Endothelial cell of umbilical vein (primary cell): ENCODE results near the gene FRMPD1. TPM values are rescaled to one million over a fixed set of nuclear protein-coding genes. Genes with fewer than 3 reads are reported as not detected.

Experiments used
- BruUV-seq: library from RNA; stranded (reverse); fragments of 400-500 nt; replicated peaks from 2 replicates; lab custom pipeline; 2021; lab: Mats Ljungman, UMichigan
- CTCF ChIA-PET: fragments of 300-600, 350-600 bp; sonication (Branson Sonifier 250); formaldehyde crosslinking; loops from one replicate; lab custom pipeline; 2021; ENCODE audit warnings: antibody characterized with exemption, inconsistent platforms; lab: Charles Lee
- POLR2A ChIA-PET: fragments of 300-600, 350-600 bp; sonication (Branson Sonifier 250); formaldehyde crosslinking; loops from one replicate; lab custom pipeline; 2021; ENCODE audit warnings: antibody characterized with exemption, inconsistent platforms; lab: Charles Lee
- DNase-seq: peaks from one replicate; pipeline ENCODE4 v3.0.0-alpha.2; 2011; ENCODE audit warnings: low read depth, low spot score
- FAIRE-seq: peaks from 2 replicates; lab custom pipeline; 2011; peaks lifted over from hg19 to GRCh38; lab: Jason Lieb, UNC
- H2AFZ ChIP-seq: 2 replicates; pipeline ENCODE4 v1.6.0; 2012; ENCODE audit warnings: low read depth, low read length, control low read depth, inconsistent platforms
- H3K27ac ChIP-seq: 2 replicates; pipeline ENCODE4 v1.5.1; 2011; ENCODE audit warnings: low read depth, mild to moderate bottlenecking, control low read depth, low read length, moderate library complexity; ENCODE audit not compliant: insufficient read depth
- H3K27me3 ChIP-seq, 2 experiments: 2 replicates each; pipeline versions ENCODE4 v1.6.0 to v1.6.1; 2011; ENCODE audit warnings: low read length in 2 of 2, mixed read lengths in 1 of 2; ENCODE audit not compliant: control insufficient read depth in 2 of 2, insufficient read depth in 2 of 2
- H3K36me3 ChIP-seq, 2 experiments: 2 replicates in 1 of 2; 3 replicates in 1 of 2; pipeline ENCODE4 v1.5.1; 2011; ENCODE audit warnings: low read length in 2 of 2, mild to moderate bottlenecking in 1 of 2, moderate library complexity in 1 of 2; ENCODE audit not compliant: control insufficient read depth in 2 of 2, insufficient read depth in 2 of 2; ENCODE audit errors: extremely low read depth in 1 of 2
- H3K4me1 ChIP-seq: 3 replicates; pipeline ENCODE4 v1.5.1; 2011; ENCODE audit warnings: mild to moderate bottlenecking, low read length; ENCODE audit not compliant: control insufficient read depth, insufficient read depth; ENCODE audit errors: extremely low read depth
- H3K4me2 ChIP-seq: 2 replicates; pipeline ENCODE4 v1.6.1; 2011; ENCODE audit warnings: low read length, control low read depth, mixed read lengths; ENCODE audit not compliant: insufficient read depth
- H3K4me3 ChIP-seq, 3 experiments: fragments of 200-600 bp in 1 of 3; sonication (generic), shearing (Covaris generic) in 1 of 3; replicated peaks in 1 of 3; 2 replicates each; pipeline ENCODE4 v1.5.1; 2011 to 2016; ENCODE audit warnings: control low read depth in 3 of 3, low read length in 3 of 3, mild to moderate bottlenecking in 2 of 3, inconsistent platforms in 1 of 3, low read depth in 1 of 3, moderate library complexity in 1 of 3; ENCODE audit not compliant: insufficient read depth in 1 of 3
- H3K79me2 ChIP-seq: 2 replicates; pipeline ENCODE4 v1.6.0; 2012; ENCODE audit warnings: low read length, inconsistent platforms; ENCODE audit not compliant: control insufficient read depth, insufficient read depth
- H3K9ac ChIP-seq: replicated peaks from 2 replicates; pipeline ENCODE3; 2011; ENCODE audit warnings: low read length, control low read depth; ENCODE audit not compliant: insufficient read depth; ENCODE audit errors: extremely low read depth
- H3K9me1 ChIP-seq: replicated peaks from 3 replicates; pipeline ENCODE4 v1.6.0; 2011; ENCODE audit warnings: mild to moderate bottlenecking, low read length; ENCODE audit not compliant: control insufficient read depth, insufficient read depth; ENCODE audit errors: extremely low read depth
- H3K9me3 ChIP-seq: replicated peaks from 2 replicates; pipeline ENCODE4 v1.5.1; 2012; ENCODE audit warnings: low read length, inconsistent platforms; ENCODE audit not compliant: control insufficient read depth, insufficient read depth
- H4K20me1 ChIP-seq: replicated peaks from 2 replicates; pipeline ENCODE3; 2011; ENCODE audit warnings: mild to moderate bottlenecking, low read length; ENCODE audit not compliant: control insufficient read depth, insufficient read depth; ENCODE audit errors: extremely low read depth
- EZH2 ChIP-seq: IDR thresholded peaks from 2 replicates; pipeline ENCODE4 v1.6.1; 2012; ENCODE audit warnings: borderline replicate concordance, low read depth, mild to moderate bottlenecking, moderate library complexity, low read length, inconsistent platforms; ENCODE audit not compliant: severe bottlenecking
- FOS ChIP-seq: IDR thresholded peaks from 2 replicates; pipeline ENCODE4 v1.6.1; 2011; ENCODE audit warnings: mild to moderate bottlenecking, low read length, moderate library complexity, borderline replicate concordance; ENCODE audit not compliant: insufficient read depth
- JUN ChIP-seq: IDR thresholded peaks from 2 replicates; pipeline ENCODE4 v1.6.1; 2011; ENCODE audit warnings: borderline replicate concordance, low read depth; ENCODE audit not compliant: insufficient read length, insufficient read depth
- MYC ChIP-seq: IDR thresholded peaks from one replicate; pipeline ENCODE4 v1.6.1; 2011; ENCODE audit warnings: mild to moderate bottlenecking, low read depth, low read length
- dilution Hi-C: fragments of 300-500 bp; cut with MboI; formaldehyde crosslinking; loops from one replicate; pipeline ENCODE4 v1.15.0; 2019; ENCODE audit warnings: low sequenced_read_pairs; ENCODE audit not compliant: extremely low pct_ligation_motif_present
- intact Hi-C: fragments of 100-400 bp; cut with micrococcal nuclease; formaldehyde crosslinking; loops from one replicate; pipeline ENCODE4 v1.10.0; 2022
- polyA plus RNA-seq, 4 experiments: library from polyadenylated mRNA; depleted of rRNA in 3 of 4; stranded (reverse) in 3 of 4; unstranded in 1 of 4; fragments of >200 nt; gene quantifications; 2 replicates each; pipeline versions ENCODE4 v1.2.1 to v1.2.3, GENCODE V29; 2011 to 2012; ENCODE audit warnings: missing spikeins in 1 of 4
- total RNA-seq: library from RNA; stranded (reverse); gene quantifications from 2 replicates; pipeline ENCODE4 v1.2.3, GENCODE V29; 2021
- TF ChIP-seq, protein P1 (sequence below), 2 donors: IDR thresholded peaks; 1 replicate in 1 of 2; 2 replicates in 1 of 2; pipeline ENCODE4 v1.5.1; 2011; ENCODE audit warnings: low read length in 2 of 2, mild to moderate bottlenecking in 2 of 2, moderate library complexity in 2 of 2, control low read depth in 1 of 2, inconsistent platforms in 1 of 2, low read depth in 1 of 2; ENCODE audit not compliant: insufficient read depth in 1 of 2; ENCODE audit errors: extremely low read depth in 1 of 2

The FRMPD1 gene
- total and polyA plus RNA-seq, 2 donors (not counting 3 experiments of a cell fraction or from before 2014, with no cell fraction given) = not detected

DNA sequence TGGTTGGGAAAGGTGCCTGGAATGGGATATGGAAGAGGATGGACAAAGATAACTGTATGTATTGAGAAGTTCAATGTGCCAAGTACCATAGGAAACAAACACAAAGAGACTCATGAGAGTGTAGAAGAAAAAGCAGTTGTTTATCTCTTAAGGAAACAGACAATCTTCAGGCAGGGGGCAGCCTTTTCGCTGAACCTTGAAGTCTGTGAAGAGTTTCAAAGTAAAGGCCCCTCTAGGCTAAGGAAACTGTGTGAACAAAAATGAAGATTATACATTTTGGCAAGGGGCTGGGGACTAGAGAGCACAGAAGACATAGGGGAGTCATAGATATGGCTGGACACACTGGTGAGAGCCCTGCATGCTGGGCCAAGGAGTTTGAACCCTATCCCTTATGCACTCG lies 27.5 kb upstream of the FRMPD1 start:
- POLR2A ChIA-PET = no interaction called here
- dilution Hi-C loops (no loop called here), intact Hi-C loops (no loop called here)
- TF ChIP-seq FOS = no peak
- TF ChIP-seq MYC = no peak
- H3K4me3 ChIP-seq = no peak overlapping the region
- H3K79me2 ChIP-seq = no peaks in the 10 kb centered on the region
- H3K27me3 ChIP-seq = peaks cover 8 to 9% of the 10 kb centered on the region in 2 experiments
- H3K4me2 ChIP-seq = no peak overlapping the region
- DNase-seq (no peak), FAIRE-seq (no peak)
- H3K9me1 ChIP-seq = no peaks in the 10 kb centered on the region
- no peak overlapping the region for H3K27ac ChIP-seq
- no peaks in the 10 kb centered on the region for H3K36me3 ChIP-seq
- H4K20me1 ChIP-seq = no peaks in the 10 kb centered on the region
- H2AFZ ChIP-seq = no peak overlapping the region
- no peaks in the 10 kb centered on the region for H3K9me3 ChIP-seq
- no peak overlapping the region for H3K9ac ChIP-seq
- BruUV-seq = no TSS peak
- no peaks in the 10 kb centered on the region for H3K4me1 ChIP-seq
- CTCF ChIA-PET = no interaction called here

DNA sequence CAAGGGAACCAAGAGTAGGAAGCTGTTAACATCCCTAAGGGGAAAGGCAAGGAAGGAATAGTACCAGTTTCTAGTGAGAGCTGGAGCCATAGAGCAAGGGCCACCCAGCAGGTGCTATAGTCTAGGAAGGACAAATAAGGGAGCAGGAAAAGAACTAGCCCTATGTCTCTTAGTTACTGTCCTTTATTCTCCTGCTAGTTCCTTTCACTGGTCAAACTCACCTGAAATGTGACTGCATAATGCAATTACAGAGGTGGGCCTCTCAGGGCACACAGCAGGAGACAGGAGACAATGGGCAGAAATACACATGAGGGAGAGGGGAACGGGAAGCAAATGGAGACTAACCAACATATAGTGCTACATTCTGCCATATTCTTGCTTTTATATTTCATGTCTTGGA lies 26.7 kb upstream of the FRMPD1 start:
- intact Hi-C loops = no loop called here

More for the DNA sequence above, 26.7 kb upstream of the FRMPD1 start:
- Histone ChIP-seq H4K20me1 (no peaks in the 10 kb centered on the region), H3K4me1 (no peaks in the 10 kb centered on the region), H3K27ac (no peak overlapping the region), H3K9me1 (no peaks in the 10 kb centered on the region), H3K27me3 (peaks cover 7 to 8% of the 10 kb centered on the region in 2 experiments), H3K36me3 (no peaks in the 10 kb centered on the region), H3K4me2 (no peak overlapping the region), H3K9me3 (no peaks in the 10 kb centered on the region), H3K4me3 (no peak overlapping the region), H3K9ac (no peak overlapping the region), H3K79me2 (no peaks in the 10 kb centered on the region), H2AFZ (no peak overlapping the region)
- FAIRE-seq (no peak), DNase-seq (no peak)
- no peak for TF ChIP-seq FOS
- TF ChIP-seq, protein P1, sequence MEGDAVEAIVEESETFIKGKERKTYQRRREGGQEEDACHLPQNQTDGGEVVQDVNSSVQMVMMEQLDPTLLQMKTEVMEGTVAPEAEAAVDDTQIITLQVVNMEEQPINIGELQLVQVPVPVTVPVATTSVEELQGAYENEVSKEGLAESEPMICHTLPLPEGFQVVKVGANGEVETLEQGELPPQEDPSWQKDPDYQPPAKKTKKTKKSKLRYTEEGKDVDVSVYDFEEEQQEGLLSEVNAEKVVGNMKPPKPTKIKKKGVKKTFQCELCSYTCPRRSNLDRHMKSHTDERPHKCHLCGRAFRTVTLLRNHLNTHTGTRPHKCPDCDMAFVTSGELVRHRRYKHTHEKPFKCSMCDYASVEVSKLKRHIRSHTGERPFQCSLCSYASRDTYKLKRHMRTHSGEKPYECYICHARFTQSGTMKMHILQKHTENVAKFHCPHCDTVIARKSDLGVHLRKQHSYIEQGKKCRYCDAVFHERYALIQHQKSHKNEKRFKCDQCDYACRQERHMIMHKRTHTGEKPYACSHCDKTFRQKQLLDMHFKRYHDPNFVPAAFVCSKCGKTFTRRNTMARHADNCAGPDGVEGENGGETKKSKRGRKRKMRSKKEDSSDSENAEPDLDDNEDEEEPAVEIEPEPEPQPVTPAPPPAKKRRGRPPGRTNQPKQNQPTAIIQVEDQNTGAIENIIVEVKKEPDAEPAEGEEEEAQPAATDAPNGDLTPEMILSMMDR (IDR thresholded peaks at IDR 0.05; ENCODE audit: extremely low read depth in 1 of 2, insufficient read depth in 1 of 2, low read depth in 1 of 2, low read length in 2 of 2) = no peak
- no peak for TF ChIP-seq JUN
- TF ChIP-seq EZH2 = no peak
- no peak for TF ChIP-seq MYC
- CTCF ChIA-PET = interaction anchor here (1.5 kb wide), 1 partner anchor 13 kb away, joined by 4 read pairs; no protein-coding TSS in a partner anchor
- BruUV-seq = no TSS peak
- POLR2A ChIA-PET = no interaction called here
- dilution Hi-C loops = no loop called here
